Activated naive CD4-positive, alpha-beta T cell treated with anti-CD3 and anti-CD28 coated beads, Interleukin-2, amount 50 U/mL, for 24 hours (primary cell): ENCODE data around the gene GAK.
A peak's percentile ranks its signal among the peaks of the same experiment; 100 is the strongest.

Experiments used
- H3K27ac Mint-ChIP-seq: one replicate; pipeline ENCODE4 v1.8.0; 2021; ENCODE audit warnings: mild to moderate bottlenecking, mixed read lengths
- H3K27me3 Mint-ChIP-seq: one replicate; pipeline ENCODE4 v1.8.0; 2021; ENCODE audit warnings: mixed read lengths
- H3K36me3 Mint-ChIP-seq: one replicate; pipeline ENCODE4 v1.8.0; 2021; ENCODE audit warnings: mixed read lengths
- H3K4me1 Mint-ChIP-seq: one replicate; pipeline ENCODE4 v1.8.0; 2021; ENCODE audit warnings: mixed read lengths
- H3K4me3 Mint-ChIP-seq: one replicate; pipeline ENCODE4 v1.8.0; 2021; ENCODE audit warnings: mild to moderate bottlenecking, mixed read lengths
- H3K9me3 Mint-ChIP-seq: one replicate; pipeline ENCODE4 v1.8.0; 2021; ENCODE audit warnings: mixed read lengths

The GAK gene

DNA sequence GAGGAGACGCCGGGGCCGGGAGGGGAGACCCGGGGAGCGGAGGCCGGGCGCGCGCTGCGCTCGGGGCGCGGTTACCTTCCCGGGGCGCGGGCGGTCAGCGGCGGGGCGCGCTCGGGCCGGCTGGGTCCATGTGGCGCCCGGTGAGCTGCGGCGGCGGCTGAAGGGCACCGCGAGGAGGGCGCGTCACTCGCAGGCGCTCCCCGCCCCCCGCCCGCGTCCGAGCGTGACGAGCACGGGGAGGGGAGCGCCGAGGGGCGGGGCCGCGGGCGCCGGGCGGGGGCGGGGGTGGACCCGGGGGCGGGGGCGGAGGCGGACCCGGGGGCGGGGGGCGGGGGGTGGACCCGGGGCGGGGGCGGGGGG is 106.2 kb downstream of the GAK start, which contains the start of gene CPLX1:
CPLX1 (minus strand) TSS at position 159 of the 360 bp plus-strand sequence. CDS start 1,607 bp downstream, outside the sequence.
- Mint-ChIP-seq H3K4me1 (peaks cover 5% of the 10 kb centered on the region), H3K36me3 (peaks cover 1% of the 10 kb centered on the region), H3K27me3 (peaks cover 32% of the 10 kb centered on the region), H3K9me3 (no peaks in the 10 kb centered on the region), H3K4me3 (peak within 1 kb of the TSS; percentile 4), H3K27ac (no peak within 1 kb of the TSS)

DNA sequence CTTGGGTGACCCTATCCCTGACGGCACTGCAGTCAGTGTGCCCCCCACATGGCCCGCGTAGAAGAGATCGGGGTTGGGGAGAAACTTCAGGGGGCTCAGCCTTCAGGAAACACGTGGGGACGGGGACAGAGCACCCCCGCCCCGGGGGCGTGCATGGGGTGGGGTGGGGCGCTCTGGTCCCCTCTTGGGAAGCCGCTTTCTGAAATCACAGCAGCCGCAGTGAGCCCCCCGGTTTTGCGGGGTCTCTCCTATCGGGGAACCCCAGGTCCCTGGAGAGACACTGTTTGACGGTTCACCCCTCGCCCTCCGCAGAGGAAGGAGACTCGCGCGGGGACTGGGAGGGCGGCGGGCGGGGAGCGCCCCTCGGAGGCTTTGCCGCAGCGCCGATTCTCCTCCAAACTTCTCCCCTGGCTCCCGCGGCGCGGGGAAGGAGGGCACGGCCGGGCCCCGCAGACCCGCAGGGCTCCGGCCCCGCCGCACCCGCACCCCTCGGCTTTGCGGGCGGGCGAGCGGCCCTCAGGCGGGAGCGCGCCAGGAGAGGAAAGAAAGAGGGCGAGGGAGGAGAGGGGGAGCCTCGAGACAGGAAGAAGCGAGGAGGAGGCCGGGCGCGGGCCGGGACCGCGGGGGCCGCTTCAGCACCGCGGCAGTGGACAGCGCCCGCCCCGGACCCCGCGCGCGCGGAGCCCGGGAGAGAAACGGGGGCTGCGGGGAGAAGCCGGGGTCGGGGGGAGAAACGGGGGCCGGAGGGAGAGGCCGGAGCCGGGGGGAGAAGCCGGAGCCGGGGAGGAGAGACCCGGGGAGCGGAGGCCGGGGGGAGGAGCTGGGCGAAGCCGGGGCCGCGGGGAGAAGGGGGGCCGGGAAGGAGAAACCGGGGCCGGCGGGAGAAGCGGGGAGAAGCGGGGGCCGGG is 106.8 kb downstream of the GAK start:
- H3K27me3 Mint-ChIP-seq: peaks cover 34% of the 10 kb centered on the region

DNA sequence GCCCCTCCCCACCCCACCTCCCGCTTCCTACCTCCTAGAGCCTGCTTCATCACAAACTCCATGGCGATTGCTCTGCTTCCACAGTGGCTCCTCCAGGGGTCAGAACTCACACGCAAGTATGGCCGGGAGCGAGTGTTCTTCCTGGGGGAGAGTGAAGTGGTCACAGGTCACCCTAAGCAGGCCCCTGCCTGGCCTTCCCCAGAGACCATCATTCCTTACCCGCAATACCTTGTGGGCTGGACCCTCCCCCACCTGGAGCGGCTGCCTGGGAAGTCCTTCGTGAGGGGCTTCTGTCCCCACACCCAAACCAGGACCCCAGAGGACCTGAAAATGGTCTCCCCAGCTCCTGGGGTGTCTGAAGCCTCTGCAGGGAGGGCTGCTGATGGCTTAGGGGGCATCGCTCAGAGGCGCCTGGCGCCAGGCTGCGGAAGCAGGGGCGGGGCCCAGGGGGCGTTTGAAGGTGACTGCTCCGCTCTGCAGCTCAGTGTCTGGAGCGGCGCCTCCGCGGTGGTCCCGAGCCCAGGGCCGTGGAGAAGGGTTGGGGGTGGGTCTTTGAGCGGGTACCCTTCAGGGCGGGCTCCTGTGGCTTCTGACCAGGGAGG is 107.6 kb downstream of the GAK start:
- peaks cover 34% of the 10 kb centered on the region for H3K27me3 Mint-ChIP-seq
- H3K4me3 Mint-ChIP-seq: no peak overlapping the region
- H3K9me3 Mint-ChIP-seq: no peaks in the 10 kb centered on the region

More for the DNA sequence above, 106.8 kb downstream of the GAK start:
- Mint-ChIP-seq H3K36me3 (peaks cover 1% of the 10 kb centered on the region), H3K9me3 (no peaks in the 10 kb centered on the region), H3K27ac (no peak overlapping the region), H3K4me3 (peak overlapping the region; percentile 4), H3K4me1 (peaks cover 5% of the 10 kb centered on the region)

DNA sequence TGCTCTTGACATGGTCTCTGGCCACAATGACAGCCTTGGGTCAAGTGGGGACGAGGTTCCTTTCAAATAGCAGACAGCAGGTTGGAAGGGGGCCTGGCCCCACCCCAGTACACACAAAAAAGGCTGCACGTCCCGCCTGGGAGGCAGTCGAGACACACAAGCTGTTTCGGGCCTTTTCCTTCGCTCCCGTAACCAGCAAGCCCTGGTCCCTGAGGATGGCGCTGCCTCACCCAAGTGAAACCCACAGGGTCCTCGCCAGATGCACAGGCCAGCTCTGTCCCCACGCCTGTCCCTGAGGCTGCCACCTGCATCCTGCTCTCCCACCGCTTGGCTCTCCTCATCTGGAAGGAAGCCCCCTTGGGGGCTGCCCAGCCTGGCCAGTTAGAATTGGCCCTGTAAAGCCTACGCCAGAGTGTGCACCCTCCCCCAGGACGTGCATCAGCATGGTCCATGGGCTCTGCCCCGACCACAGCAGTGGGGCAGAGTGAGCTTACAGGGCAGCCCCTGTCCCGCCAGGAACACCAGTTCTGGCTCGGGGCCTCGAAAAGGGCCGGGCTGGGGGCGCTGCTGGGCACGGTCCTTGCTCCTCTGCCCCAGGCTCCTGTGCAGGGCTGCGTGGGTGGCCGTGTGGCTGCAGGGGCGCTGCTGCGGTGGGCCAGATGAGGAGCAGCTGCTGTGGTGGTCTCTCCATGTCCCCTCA is 108.2 kb downstream of the GAK start:
- Mint-ChIP-seq H3K9me3 (no peaks in the 10 kb centered on the region), H3K27me3 (peaks cover 31% of the 10 kb centered on the region), H3K4me3 (no peak overlapping the region), H3K4me1 (peaks cover 5% of the 10 kb centered on the region), H3K36me3 (peaks cover 1% of the 10 kb centered on the region), H3K27ac (no peak overlapping the region)

More for the DNA sequence above, 107.6 kb downstream of the GAK start:
- H3K36me3 Mint-ChIP-seq: peaks cover 1% of the 10 kb centered on the region
- H3K27ac Mint-ChIP-seq: no peak overlapping the region
- H3K4me1 Mint-ChIP-seq: peaks cover 5% of the 10 kb centered on the region

DNA sequence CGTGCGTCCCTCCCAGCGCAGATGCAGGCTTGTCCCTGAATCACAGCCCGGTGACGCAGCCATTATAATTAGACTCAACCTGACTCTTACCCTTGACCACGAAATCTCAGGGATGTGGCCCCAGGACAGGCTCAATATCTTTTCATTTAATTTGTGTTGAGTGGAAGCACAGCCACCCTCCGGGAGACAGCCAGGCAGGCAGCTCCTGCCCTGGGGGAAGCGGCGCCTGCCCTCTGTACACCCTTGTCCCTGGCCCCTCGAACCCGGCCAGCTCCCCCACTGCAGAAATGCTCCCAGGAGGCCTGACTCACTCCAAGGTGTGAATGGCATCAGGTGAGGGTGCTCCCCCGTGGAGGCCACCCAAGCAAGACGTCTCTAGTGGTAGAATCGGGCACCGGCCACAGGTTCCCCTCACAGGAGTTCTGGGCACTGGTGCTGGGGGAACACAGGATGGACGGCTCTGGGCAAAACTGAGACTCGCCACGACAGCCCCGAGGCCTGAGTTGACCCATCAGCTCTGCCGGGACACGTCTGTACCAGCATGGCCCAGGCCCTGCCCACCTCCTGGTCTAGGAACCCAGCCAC is 108.8 kb downstream of the GAK start:
- H3K4me3 Mint-ChIP-seq: no peak overlapping the region
- H3K4me1 Mint-ChIP-seq: peaks cover 4% of the 10 kb centered on the region
- no peak overlapping the region for H3K27ac Mint-ChIP-seq
- peaks cover 27% of the 10 kb centered on the region for H3K27me3 Mint-ChIP-seq
- peaks cover 1% of the 10 kb centered on the region for H3K36me3 Mint-ChIP-seq
- no peaks in the 10 kb centered on the region for H3K9me3 Mint-ChIP-seq

DNA sequence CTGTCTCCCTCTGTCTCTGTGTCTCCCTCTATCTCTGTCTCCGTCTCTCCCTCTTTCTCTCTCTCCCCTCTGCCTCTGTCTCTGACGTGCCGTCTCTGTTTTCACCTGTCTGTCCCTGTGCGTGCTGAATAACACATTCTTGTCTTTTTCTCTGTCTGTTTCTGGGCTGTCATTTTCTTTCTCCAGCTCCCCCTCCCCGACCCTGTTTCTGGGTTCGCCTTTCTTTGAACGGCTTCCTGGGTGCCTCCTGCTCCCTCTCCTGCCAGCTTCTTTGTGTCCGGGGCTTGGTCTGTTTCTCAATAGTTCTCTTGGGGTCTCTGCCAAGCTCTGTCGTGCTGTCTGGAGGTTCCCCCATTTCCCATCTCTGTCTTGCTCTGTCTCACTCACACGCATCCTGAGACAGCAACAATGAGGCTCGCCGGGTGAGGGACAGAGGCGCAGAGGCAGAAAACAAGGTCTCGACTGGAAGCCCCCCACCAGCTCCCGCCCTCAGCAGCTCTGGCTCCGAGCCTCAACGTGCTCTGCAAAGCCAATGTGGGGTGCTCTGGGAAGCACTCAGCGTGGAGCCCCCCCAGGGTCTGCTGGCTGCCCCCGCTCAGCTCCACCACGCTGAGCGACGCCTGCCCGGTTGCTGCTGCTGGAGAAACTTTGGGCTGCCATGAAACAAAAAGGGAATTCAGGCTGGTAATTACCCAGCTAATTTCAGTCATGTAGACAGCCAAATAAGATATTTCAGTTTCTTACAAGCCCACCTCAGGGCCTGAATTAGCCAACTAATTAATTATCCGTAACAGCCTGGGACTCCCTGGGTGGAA is 109.5 kb downstream of the GAK start:
- peaks cover 1% of the 10 kb centered on the region for H3K36me3 Mint-ChIP-seq
- H3K27me3 Mint-ChIP-seq: peaks cover 22% of the 10 kb centered on the region
- H3K27ac Mint-ChIP-seq: no peak overlapping the region
- no peaks in the 10 kb centered on the region for H3K9me3 Mint-ChIP-seq
- H3K4me3 Mint-ChIP-seq: no peak overlapping the region
- H3K4me1 Mint-ChIP-seq: no peaks in the 10 kb centered on the region

DNA sequence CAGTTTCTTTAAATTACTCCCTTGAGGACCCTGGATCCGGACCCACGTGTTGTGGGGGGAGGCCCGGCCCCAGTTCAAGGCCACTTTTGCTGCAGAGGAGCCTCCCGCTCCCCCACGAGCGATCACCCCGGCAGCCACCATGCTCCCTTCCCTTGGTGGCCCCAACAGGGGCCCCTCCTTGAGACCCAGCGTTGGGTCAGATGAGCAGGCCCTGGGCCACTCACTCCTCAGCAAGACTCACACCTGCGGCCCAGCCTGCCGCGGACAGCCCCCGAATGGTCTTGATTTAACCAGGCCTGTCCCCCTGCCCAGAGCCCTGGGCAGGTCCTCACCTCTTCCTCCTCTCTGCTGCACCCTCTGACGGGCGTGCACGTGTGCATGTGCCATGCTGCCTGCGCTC is 110.5 kb downstream of the GAK start:
- Mint-ChIP-seq H3K36me3 (peaks cover 1% of the 10 kb centered on the region), H3K4me3 (no peak overlapping the region), H3K9me3 (no peaks in the 10 kb centered on the region), H3K4me1 (no peaks in the 10 kb centered on the region), H3K27me3 (peaks cover 22% of the 10 kb centered on the region), H3K27ac (no peak overlapping the region)

DNA sequence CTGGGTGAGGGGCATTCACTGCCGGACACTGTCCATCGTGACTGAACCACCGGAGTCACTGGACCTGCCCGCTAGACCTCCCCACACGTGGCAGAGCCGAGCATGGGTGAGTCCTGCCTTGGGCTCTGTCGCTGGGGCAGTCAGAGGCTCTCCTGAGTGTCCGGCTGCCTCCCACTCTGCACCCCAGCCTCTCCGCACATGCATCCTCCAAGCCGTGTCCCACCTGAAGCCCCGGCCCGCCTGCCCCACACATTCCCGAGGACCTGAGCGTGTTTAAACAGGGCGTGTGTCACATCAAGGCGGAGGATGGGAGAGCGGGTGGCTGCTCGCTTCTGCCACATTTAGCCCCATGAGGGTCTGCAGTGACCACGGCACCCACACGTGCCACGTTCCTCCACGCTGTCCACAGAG is 110.9 kb downstream of the GAK start:
- Mint-ChIP-seq H3K27me3 (peaks cover 23% of the 10 kb centered on the region), H3K9me3 (no peaks in the 10 kb centered on the region), H3K36me3 (peaks cover 1% of the 10 kb centered on the region), H3K4me1 (no peaks in the 10 kb centered on the region), H3K27ac (no peak overlapping the region), H3K4me3 (no peak overlapping the region)

DNA sequence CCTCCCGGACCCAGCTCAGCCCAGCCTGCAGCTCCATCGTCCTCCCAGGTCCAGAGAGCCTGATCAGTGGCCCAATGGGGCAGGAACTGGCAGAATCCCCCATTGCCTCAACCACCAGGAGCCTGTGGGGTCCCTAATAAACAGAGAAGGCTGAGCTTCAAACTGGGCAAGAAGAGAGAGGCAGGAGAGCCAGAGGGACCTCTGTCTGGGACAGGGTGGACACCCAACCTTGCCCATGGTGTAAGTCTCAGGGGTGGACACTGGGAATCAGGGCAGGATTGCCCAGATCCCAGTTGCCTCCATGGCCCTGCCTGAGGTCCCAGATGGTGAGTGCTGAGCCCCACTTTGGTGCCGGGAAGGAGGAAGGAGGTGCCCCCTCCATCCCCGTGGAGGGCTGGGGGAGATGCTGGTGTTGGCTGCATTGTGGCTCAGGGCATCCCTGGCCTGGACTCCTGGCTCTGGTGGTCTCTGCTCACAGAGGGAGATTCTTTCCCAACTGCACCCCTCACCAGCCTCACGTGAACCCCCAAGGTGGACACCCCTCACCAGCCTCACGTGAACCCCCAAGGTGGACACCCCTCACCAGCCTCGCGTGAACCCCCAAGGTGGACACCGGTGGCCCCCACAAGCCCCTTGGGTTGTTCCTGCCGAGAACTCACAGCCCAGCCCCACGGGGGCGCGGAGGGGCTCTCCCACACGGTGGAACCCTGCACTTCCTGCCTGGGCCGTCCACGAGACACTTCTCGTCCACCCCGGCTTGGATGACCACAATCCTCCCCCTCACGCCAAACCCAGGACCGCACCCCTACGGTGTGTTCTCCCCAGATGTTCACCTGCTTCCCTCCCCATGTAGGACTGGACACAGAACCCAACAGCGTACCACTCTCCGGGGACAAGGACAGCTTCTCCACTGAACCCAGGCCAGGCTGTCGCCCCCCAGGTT is 111.6 kb downstream of the GAK start:
- H3K36me3 Mint-ChIP-seq: peaks cover 1% of the 10 kb centered on the region
- peaks cover 25% of the 10 kb centered on the region for H3K27me3 Mint-ChIP-seq
- H3K4me3 Mint-ChIP-seq: no peak overlapping the region
- H3K27ac Mint-ChIP-seq: no peak overlapping the region
- no peaks in the 10 kb centered on the region for H3K4me1 Mint-ChIP-seq
- no peaks in the 10 kb centered on the region for H3K9me3 Mint-ChIP-seq

DNA sequence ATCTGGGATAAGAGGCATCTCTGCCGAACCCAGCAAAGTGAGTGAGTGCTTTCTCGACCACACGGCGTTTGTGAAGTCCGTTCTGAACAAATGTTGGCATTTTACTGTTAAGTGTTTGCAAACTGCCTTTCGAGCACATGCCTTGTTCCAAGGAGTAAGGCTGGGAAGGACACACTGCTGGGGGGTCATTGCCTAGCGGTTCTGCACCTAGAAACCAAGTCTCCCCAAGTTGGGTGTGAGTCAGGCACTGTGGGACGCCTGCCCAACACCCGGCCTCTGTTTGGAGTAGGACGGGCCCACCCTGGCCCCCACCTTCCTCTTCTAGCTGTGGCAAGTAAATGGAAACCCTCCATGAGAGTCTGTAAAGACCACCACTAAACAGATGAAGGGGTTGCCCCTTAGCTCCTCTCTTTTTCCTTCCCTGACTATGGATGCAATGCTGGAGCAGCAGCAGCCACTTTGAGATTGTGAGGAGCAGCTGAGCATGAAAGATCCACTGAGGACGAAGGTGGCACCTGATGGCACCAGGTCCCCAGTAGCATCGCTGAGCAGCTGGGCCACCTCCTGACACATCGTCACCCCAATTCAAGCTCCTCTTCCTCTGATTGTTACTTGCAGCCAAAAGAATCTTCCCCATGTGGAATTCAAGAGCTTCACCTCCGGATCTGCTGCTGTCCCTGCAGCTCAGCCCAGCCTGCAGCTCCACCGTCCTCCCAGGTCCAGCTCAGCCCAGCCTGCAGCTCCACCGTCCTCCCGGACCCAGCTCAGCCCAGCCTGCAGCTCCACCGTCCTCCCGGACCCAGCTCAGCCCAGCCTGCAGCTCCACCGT is 112.5 kb downstream of the GAK start:
- Mint-ChIP-seq H3K9me3 (no peaks in the 10 kb centered on the region), H3K36me3 (peaks cover 1% of the 10 kb centered on the region), H3K27me3 (peaks cover 28% of the 10 kb centered on the region), H3K27ac (no peak overlapping the region), H3K4me1 (no peaks in the 10 kb centered on the region), H3K4me3 (no peak overlapping the region)

DNA sequence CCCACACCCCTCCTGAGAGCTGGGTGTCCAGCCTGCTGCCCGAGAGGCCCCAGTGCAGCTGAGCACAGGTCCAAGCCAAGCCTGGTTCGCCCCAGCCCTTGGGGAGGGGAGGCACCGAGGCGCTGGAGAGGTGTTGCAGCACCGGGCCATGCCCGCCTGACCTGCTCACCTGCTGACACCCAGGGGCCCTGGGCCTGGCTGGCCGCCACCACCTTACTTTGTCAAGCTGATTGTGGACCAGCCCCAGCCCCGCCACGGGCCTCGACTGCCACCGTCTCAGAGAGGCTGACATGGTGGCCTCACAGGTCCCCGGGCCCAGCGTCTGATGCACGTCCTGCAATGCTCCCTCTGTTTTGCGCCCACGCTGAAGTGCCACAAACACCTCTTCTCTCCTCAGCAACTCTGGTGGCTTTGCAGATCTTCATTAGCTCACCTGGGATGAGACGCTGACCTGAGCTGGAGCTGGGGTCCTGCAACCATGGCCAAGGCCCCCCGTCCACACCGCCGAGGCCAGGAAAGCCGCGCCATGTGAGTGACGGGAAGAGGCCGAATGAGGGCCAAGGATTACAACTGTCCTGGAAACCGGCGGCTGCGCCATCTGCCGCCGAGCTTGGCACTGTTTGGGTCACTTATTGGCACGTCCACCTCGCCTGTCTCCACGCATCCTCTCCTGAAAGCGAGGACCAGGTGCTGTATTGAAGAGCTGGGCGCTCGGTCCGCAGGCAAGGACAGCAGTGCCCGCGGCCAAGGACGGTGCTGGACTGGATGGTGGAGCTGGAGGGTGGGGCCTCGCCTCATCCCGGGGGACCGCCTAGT is 113.8 kb downstream of the GAK start:
- Mint-ChIP-seq H3K27ac (no peak overlapping the region), H3K36me3 (peaks cover 1% of the 10 kb centered on the region), H3K27me3 (peaks cover 35% of the 10 kb centered on the region), H3K9me3 (no peaks in the 10 kb centered on the region), H3K4me3 (no peak overlapping the region), H3K4me1 (no peaks in the 10 kb centered on the region)

DNA sequence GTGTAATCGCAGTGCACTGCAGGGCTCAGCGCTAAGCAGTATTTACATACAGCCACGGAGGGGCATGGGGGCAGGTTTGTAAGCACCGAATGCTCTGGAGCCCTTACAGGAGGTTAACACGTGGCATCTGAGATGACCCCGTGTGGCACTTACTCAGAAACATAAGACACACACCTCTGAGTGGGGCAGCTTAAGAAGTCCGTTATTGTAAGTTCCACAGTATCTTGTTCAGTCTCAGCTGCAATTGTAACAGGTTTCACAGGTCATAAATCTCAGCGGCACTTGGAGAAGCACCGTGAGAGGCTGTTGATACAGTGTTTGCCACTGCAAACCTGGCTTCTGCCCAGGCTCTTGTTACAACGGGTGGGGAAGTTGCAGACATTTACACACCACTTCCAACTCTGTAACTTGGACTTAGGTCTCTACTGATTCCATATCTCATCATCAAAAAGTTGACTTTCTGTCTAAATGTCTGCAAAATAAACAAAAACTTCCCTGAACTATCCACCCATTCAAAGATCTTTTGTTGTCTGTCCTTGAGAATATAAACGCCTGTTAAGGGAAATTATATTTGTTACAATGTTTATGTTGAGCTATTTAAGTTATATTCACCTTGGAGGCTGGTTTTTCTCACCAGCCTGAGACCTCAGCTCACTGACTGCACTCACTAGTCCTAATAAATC is 116.5 kb downstream of the GAK start:
- Mint-ChIP-seq H3K27ac (no peak overlapping the region), H3K4me3 (no peak overlapping the region), H3K27me3 (peaks cover 32% of the 10 kb centered on the region), H3K9me3 (no peaks in the 10 kb centered on the region), H3K4me1 (no peaks in the 10 kb centered on the region), H3K36me3 (no peaks in the 10 kb centered on the region)
